ENCODE data around the gene ZXDA.

DNA sequence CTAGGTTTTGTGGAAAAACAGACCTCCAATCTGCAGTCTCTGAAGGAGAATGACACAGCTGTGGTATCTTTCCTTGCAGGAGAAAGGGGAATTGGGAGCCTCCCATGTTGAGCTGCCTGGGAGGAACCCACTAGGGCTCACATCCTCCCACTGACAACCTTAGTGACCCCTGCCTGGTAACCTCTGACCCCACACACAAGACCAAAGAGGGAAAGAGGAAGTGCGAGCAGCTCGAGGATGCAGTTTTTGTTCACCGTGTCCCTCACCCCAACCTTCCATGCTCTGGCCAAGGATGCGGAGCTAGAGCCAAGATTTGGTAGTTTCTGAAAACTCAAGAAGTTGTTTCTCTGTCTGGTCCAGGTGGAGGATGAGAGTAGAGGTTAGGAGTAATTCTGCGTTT lies 5.4 kb upstream of the ZXDA start:
- TF ChIP-seq, protein P1, sequence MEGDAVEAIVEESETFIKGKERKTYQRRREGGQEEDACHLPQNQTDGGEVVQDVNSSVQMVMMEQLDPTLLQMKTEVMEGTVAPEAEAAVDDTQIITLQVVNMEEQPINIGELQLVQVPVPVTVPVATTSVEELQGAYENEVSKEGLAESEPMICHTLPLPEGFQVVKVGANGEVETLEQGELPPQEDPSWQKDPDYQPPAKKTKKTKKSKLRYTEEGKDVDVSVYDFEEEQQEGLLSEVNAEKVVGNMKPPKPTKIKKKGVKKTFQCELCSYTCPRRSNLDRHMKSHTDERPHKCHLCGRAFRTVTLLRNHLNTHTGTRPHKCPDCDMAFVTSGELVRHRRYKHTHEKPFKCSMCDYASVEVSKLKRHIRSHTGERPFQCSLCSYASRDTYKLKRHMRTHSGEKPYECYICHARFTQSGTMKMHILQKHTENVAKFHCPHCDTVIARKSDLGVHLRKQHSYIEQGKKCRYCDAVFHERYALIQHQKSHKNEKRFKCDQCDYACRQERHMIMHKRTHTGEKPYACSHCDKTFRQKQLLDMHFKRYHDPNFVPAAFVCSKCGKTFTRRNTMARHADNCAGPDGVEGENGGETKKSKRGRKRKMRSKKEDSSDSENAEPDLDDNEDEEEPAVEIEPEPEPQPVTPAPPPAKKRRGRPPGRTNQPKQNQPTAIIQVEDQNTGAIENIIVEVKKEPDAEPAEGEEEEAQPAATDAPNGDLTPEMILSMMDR (conservative IDR thresholded peaks at IDR 0.05; ENCODE audit: low read length) = no peak
- TF ChIP-seq EZH2phosphoT487 (IDR thresholded peaks at IDR 0.05; ENCODE audit: borderline replicate concordance) = no peak

All from Loucy (cell line).